ENCODE data around the gene BBS2. TPM values are rescaled to one million over a fixed set of nuclear protein-coding genes. Genes with fewer than 3 reads are reported as not detected.

The BBS2 gene
- 36.1 and 40.0 TPM in 2 replicates for total RNA-seq

GRCh38 chr16:56519459-56520250, at the start of gene BBS2:
Gene BBS2, minus strand, starts transcription at chr16:56520024. Its CDS starts 162 bp downstream, at chr16:56519862.

GRCh38 chr16:56564793-56565477, 45.1 kb upstream of the BBS2 start, which contains the start of gene MT4:
Gene MT4, plus strand, starts transcription at chr16:56565073. Its CDS starts 56 bp downstream, at chr16:56565129.

GRCh38 chr16:56450986-56451752, 68.7 kb downstream of the BBS2 start, which contains the start of the genes NUDT21 and OGFOD1:
Gene NUDT21, minus strand, starts transcription at chr16:56451332. Its CDS starts 130 bp downstream, at chr16:56451202.
Gene OGFOD1, plus strand, starts transcription at chr16:56451554. Its CDS starts 59 bp downstream, at chr16:56451613.

Other genes starting within 250 kb of the BBS2 start
- gene AMFR, start 94.5 kb downstream of the BBS2 start, total RNA-seq = 268 and 384 TPM in 2 replicates
- gene NUDT21, start 68.7 kb downstream of the BBS2 start, total RNA-seq = 67.6 and 93.2 TPM in 2 replicates
- gene OGFOD1, start 68.5 kb downstream of the BBS2 start, total RNA-seq = 77.9 and 123 TPM in 2 replicates
- gene MT4, start 45.0 kb upstream of the BBS2 start, total RNA-seq = not detected in 2 replicates
- not detected in 2 replicates for gene MT3, start 69.5 kb upstream of the BBS2 start, total RNA-seq
- 68.9 and 179 TPM in 2 replicates for gene MT2A, start 88.6 kb upstream of the BBS2 start, total RNA-seq
- 90.4 and 152 TPM in 2 replicates for gene MT1E, start 105.8 kb upstream of the BBS2 start, total RNA-seq
- gene MT1M, start 112.6 kb upstream of the BBS2 start, total RNA-seq = 0.88 and 1.1 TPM in 2 replicates
- not detected in 2 replicates for gene MT1A, start 118.6 kb upstream of the BBS2 start, total RNA-seq
- gene MT1B, start 131.9 kb upstream of the BBS2 start, total RNA-seq = not detected in 2 replicates
- not detected in 2 replicates for gene MT1F, start 137.9 kb upstream of the BBS2 start, total RNA-seq
- gene MT1G, start 148.0 kb upstream of the BBS2 start, total RNA-seq = not detected in 2 replicates
- gene MT1H, start 149.8 kb upstream of the BBS2 start, total RNA-seq = not detected in 2 replicates
- gene MT1X, start 162.4 kb upstream of the BBS2 start, total RNA-seq = 26.0 and 38.7 TPM in 2 replicates
- gene NUP93, start 210.1 kb upstream of the BBS2 start, total RNA-seq = 36.1 and 98.2 TPM in 2 replicates